ENCODE data around the gene PIK3R3. TPM values are rescaled to one million over a fixed set of nuclear protein-coding genes. Genes with fewer than 3 reads are reported as not detected.

The PIK3R3 gene
- total RNA-seq, 1 experiment from 2014 or later = 1.8 TPM

DNA sequence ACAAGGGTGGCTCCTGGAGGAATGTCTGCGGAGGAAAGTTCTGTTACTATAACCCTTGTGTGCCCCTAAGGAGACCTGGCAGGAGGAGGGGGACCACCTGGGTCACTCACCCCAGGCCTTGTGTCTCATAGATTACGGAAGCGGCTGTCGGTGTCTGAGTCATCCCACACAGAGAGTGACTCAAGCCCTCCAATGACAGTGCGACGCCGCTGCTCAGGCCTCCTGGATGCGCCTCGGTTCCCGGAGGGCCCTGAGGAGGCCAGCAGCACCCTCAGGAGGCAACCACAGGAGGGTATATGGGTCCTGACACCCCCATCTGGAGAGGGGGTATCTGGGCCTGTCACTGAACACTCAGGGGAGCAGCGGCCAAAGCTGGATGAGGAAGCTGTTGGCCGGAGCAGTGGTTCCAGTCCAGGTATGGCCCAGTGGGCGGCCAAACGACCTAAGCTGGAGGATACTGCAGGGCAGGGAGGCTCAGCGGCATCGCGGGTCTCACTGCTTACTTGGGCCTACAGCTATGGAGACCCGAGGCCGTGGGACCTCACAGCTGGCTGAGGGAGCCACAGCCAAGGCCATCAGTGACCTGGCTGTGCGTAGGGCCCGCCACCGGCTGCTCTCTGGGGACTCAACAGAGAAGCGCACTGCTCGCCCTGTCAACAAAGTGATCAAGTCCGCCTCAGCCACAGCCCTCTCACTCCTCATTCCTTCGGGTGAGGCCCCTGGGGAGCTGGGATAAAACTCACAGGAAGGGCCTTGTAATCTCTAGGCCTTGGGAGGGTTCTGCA lies 101.4 kb downstream of the PIK3R3 start:
- no peak for DNase-seq (ENCODE audit: extremely low read depth, low read depth)

DNA sequence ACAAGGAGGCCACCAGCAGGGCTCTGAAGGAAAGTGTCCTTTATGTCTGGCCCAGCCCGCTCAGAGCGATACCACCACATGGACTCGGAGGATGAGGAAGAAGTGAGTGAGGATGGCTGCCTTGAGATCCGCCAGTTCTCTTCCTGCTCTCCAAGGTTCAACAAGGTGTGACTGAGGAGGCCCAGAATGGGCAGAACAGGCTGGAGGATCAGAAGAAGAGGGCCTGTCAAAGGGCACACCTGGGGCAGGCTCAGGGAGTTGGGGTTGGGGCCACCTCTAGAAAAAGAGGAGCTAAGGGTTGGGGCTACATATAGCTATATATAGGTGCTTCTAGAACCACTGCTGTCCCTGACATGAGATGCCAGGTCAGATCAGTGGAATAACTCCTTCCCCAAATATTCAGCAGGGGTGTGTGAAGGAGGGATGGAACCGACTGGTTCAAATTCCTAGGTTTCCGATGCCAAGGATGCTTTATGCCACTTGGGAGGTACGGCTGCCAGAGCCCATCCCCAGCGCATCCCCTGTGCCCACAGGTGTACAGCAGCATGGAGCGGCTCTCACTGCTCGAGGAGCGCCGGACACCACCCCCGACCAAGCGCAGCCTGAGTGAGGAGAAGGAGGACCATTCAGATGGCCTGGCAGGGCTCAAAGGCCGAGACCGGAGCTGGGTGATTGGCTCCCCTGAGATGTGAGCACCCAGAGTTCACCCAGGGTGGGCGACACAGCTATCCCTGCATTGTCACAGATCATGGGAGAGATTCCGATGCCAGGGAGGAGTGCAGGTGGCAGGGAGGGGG lies 102.2 kb downstream of the PIK3R3 start:
- no peak for DNase-seq (ENCODE audit: extremely low read depth, low read depth)

- DNase-seq (ENCODE audit: extremely low read depth, low read depth) = no peak
Measured at GRCh38 chr1:46027788-46028573, 104.4 kb downstream of the PIK3R3 start.

DNA sequence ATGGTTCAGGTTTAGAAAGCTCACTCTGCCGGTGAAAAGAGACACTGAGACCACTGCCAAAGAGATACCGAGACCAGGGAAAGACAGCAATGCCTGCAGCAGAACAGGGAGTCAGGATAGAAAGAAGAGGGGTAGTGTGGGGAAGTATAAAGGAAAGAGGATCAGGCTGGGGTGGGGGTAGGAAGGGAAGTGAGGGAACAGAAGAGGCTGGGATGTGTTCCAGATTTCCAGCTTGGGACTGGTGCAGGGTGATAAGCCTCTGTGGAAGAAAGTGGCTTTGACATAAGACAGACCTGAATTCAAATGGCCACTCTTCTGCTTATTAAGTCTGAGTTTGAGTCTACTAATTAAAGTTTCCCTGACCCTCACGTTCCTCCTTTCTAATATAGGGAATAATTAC lies 105.9 kb downstream of the PIK3R3 start:
- DNase-seq (ENCODE audit: extremely low read depth, low read depth) = no peak

- DNase-seq (ENCODE audit: extremely low read depth, low read depth) = no peak
Measured at GRCh38 chr1:46021046-46021996, 111.1 kb downstream of the PIK3R3 start.

GRCh38 chr1:46020010-46020409 lies 112.4 kb downstream of the PIK3R3 start:
- no peak for DNase-seq (ENCODE audit: extremely low read depth, low read depth)

- DNase-seq (ENCODE audit: extremely low read depth, low read depth) = no peak
Measured at GRCh38 chr1:46019348-46019747, 113.1 kb downstream of the PIK3R3 start.

GRCh38 chr1:46017876-46018503 lies 114.4 kb downstream of the PIK3R3 start:
- no peak for DNase-seq (ENCODE audit: extremely low read depth, low read depth)

GRCh38 chr1:46013581-46013980 lies 118.8 kb downstream of the PIK3R3 start:
- DNase-seq (ENCODE audit: extremely low read depth, low read depth) = no peak

GRCh38 chr1:46012236-46012635 lies 120.2 kb downstream of the PIK3R3 start:
- no peak for DNase-seq (ENCODE audit: extremely low read depth, low read depth)

DNA sequence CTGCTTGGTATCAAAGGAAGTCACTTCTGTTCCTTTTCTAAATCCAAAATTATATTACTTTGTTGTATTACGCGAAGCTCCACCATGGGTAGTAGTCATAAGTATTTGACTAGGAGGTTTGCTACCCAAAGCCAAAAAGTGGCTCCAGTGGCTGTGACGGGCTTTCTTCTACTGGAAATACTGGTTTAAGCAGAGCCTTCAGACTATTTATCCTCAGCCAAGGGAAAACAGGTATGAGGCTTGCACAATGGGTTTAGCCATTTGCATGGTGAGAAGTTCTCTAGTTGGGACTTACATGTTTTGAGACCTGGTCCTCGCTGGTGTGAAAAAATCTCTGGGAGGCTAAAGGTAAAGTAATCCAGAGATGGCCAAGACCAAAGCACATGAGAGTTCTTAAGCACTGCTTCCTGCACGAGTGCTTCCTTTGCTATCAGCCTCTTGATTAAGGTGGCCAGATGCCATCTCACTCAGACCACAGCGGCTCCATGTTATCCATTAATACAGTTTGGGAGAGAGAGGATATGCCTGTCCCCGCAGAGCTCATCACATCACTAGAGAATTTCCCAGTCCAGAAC lies 121.2 kb downstream of the PIK3R3 start:
- DNase-seq (ENCODE audit: extremely low read depth, low read depth) = no peak

DNA sequence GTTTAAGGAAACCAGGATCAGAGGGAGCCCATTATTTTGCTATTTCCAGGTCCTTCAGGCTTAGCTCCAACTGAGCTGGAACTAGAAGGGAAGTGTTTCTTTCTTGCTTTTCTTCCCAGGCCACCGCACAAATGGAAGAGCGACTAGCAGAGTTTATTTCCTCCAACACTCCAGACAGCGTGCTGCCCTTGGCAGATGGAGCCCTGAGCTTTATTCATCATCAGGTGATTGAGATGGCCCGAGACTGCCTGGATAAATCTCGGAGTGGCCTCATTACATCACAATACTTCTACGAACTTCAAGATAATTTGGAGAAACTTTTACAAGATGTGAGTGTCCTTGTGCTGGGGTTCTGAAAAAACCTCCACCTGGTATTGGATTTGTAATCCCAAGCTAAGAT lies 121.8 kb downstream of the PIK3R3 start:
- DNase-seq (ENCODE audit: extremely low read depth, low read depth) = no peak

GRCh38 chr1:46008585-46008984 lies 123.8 kb downstream of the PIK3R3 start:
- no peak for DNase-seq (ENCODE audit: extremely low read depth, low read depth)

DNA sequence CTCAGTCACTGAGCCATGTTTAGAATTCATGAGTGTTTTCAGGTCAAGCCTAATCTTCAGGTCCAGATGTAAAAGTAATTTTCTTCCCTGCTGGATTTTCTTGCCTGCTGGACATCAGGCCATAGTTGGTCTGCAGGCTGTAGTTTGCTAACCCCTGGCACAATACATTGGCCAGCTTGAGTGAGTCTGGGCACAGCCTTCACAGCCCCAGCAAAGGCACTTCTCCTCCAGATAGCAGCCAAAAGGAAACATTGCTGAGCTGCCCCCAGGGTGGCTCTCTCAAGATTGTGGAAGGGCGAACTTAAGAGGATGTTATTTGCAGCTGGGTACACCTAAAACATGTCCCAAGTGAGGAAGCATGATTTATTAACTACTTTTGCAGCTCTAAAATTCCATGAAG lies 126.8 kb downstream of the PIK3R3 start:
- DNase-seq (ENCODE audit: extremely low read depth, low read depth) = no peak

DNA sequence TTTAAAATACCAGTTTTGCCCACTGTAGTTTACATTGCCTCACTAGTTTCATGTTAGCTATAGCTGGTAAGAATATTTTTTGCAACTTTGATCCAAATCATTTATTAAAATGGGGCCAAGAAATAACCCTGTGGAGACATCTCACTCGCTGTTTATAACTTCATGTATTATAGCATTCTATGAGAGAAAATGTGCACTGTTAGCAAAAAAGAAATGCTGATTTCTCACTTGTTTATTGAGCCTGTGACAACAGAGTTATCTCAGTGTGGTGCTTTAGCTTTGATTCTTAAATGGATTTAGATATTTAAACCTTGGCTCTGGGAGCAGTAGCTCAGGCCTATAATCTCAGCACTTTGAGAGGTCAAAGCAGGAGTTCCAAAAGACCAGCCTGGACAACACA lies 127.9 kb downstream of the PIK3R3 start:
- no peak for DNase-seq (ENCODE audit: extremely low read depth, low read depth)

DNA sequence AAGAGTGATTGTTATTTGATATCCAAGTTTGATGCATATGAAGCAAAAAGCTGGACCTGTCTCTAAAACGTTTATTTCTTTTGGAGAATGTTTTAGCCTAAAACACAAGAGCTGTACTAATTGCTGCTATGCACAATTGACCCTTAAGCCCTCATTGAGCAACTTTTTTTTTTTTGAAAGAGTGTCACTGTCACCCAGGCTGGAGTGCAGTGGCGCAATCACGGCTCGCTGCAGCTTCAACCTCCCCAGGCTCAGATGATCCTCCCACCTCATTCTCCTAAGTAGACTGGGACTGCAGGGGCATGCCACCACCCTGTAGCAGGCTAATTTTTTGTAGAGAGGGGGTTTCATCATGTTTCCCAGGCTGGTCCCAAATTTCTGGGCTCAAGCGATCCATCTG lies 129.1 kb downstream of the PIK3R3 start:
- DNase-seq (ENCODE audit: extremely low read depth, low read depth) = no peak

DNA sequence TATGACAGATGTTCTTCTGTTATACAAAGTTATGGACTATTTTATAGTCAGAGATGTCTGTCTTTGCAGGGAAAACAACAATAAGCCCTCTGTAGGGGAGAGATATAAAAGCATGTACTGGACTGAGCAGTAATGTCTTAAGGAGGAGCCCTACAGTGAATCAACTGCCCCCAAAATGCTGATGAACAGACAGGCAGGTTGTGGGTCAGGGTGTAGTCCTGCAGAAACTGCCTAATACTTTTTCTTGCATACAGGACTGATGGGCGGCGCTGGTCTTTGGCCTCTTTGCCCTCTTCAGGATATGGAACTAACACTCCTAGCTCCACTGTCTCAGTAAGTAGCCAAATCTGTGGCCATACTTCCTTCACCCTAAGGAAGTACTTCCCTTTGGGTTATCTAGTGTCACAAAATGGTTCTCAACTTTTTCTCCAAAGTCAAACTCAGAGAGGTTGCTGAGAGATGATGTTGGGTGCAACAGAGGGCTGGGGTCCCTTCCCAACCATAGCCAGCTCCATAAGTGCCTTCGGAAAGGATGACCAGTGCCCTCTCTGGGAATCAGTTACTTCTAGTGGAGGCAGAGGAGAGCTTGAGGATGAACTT lies 129.8 kb downstream of the PIK3R3 start:
- no peak for DNase-seq (ENCODE audit: extremely low read depth, low read depth)

DNA sequence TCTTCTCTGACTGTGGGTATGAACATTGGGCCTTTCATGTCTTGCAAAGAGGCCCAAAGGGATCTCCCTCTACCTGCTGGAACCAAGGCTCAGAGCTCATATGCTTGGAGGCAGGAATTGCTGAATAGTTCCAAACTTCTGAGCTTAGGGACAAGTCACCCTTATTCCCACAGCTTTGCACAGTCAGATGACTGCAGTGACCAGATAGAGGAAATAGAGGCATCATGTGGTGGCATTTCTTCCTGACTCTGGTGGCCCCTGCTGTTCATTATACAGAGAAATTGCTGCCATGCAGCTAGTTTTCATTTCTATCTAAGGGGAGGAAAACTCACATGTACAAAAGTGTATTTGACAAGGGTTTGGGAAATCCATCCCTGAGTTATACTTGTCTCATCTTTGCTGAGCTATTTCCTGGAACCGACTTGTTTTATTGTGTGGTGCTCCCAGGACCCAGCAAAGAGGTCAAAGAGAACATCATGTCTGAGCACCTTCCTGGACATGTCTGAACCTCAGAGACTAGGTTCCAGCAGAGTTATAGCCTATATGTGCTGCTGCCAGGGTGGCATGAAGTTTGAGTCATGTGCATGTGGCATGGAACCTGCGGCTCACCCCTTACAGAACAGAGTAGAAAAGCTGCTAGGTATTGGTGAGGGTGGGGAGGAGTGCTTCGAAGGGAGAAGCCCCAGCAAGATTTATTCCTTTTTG lies 131.2 kb downstream of the PIK3R3 start:
- no peak for DNase-seq (ENCODE audit: extremely low read depth, low read depth)
